ENCODE results near the gene SEMA4C. TPM values are rescaled to one million over a fixed set of nuclear protein-coding genes. Genes with fewer than 3 reads are reported as not detected.
A peak's percentile ranks its signal among the peaks of the same experiment; 100 is the strongest.

SEMA4C gene
- total and polyA plus RNA-seq, 2 of the 4 experiments (the other 2 are of a cell fraction) = 15.8 to 24.3 TPM

GRCh38 chr2:96897491-96898134, 27.7 kb upstream of the SEMA4C start:
- Histone ChIP-seq H4K8ac (ENCODE audit: low read depth in 2 of 2, low read length in 2 of 2) (no peak overlapping the region), H4K91ac (ENCODE audit: insufficient read depth, low read depth, low read length) (no peak overlapping the region), H3K4me3 (ENCODE audit: insufficient read depth, low read depth, low read length) (no peak overlapping the region), H3K36me3 (ENCODE audit: control insufficient read depth, insufficient read depth, low read length) (no peaks in the 10 kb centered on the region), H2BK5ac (ENCODE audit: low read depth, low read length, poor library complexity, severe bottlenecking) (no peak overlapping the region), H3K23ac (ENCODE audit: low read depth, low read length) (no peak overlapping the region), H2AK9ac (replicated peaks; ENCODE audit: low read depth, low read length, poor library complexity) (no peak overlapping the region), H2AFZ (replicated peaks; ENCODE audit: low read length, poor library complexity) (no peak overlapping the region), H3K4me1 (ENCODE audit: control insufficient read depth, insufficient read depth, low read length) (peaks cover 3% of the 10 kb centered on the region; the same call in 1 of the 2 replicates), H3K4me2 (ENCODE audit: low read depth, low read length) (no peak overlapping the region), H3K9me1 (ENCODE audit: insufficient read depth, low read length) (no peaks in the 10 kb centered on the region), H4K5ac (ENCODE audit: low read depth, low read length) (no peak overlapping the region), H3K79me1 (ENCODE audit: low read depth in 1 of 2, low read length in 2 of 2) (no peaks in the 10 kb centered on the region), H3K9me3 (ENCODE audit: control insufficient read depth, insufficient read depth, low read length) (no peaks in the 10 kb centered on the region), H3K9ac (ENCODE audit: low read depth, low read length) (no peak overlapping the region), H3K56ac (ENCODE audit: extremely low read depth, insufficient read depth, low read length) (no peak overlapping the region), H2AK5ac (ENCODE audit: low read depth, low read length) (no peak overlapping the region), H3K18ac (ENCODE audit: low read depth, low read length) (no peak overlapping the region), H3K27me3 (ENCODE audit: control insufficient read depth, insufficient read depth, low read length) (no peaks in the 10 kb centered on the region; the same call in 1 of the 2 replicates), H2BK15ac (ENCODE audit: low read depth, low read length) (no peak overlapping the region), H3K4ac (ENCODE audit: low read depth, low read length) (no peak overlapping the region), H2BK20ac (ENCODE audit: low read depth, low read length) (no peak overlapping the region), H4K20me1 (ENCODE audit: insufficient read depth, low read length) (no peaks in the 10 kb centered on the region), H2BK120ac (ENCODE audit: low read depth, low read length) (no peak overlapping the region), H3K27ac (ENCODE audit: insufficient read depth, low read length) (no peak overlapping the region), H3K14ac (replicated peaks; ENCODE audit: low read depth, low read length) (peak overlapping the region; percentile 51; the same call in 1 of the 2 replicates)
- dilution Hi-C loops (cut with HindIII; ENCODE audit: low sequenced_read_pairs, unreplicated experiment) (no loop called here), intact Hi-C loops (cut with micrococcal nuclease) (no loop called here), in situ Hi-C loops (cut with MboI; ENCODE audit: low sequenced_read_pairs) (no loop called here)
- ATAC-seq (ENCODE audit: low read depth) = no peak; the same call in 1 of the 2 replicates
- ChIA-PET CTCF (no interaction called here), POLR2A (ENCODE audit: unreplicated experiment) (no interaction called here)
- WGBS, 2 experiments (ENCODE audit: extremely low coverage in 2 of 2, insufficient read length in 1 of 2) = 82% methylated on average over 6 of the region's 11 CpGs; no CpG with 5 or more reads in 1 of the 2 experiments
- TF ChIP-seq ELK1 (IDR thresholded peaks at IDR 0.05; ENCODE audit: borderline replicate concordance, low read depth, low read length) (no peak), RAD21 (IDR thresholded peaks at IDR 0.05; ENCODE audit: low read length) (no peak), MXI1 (IDR thresholded peaks at IDR 0.05; ENCODE audit: borderline replicate concordance, low read depth, low read length) (no peak), FOS (IDR thresholded peaks at IDR 0.05; ENCODE audit: low read depth, low read length) (no peak), NFE2L2 (IDR thresholded peaks at IDR 0.05; ENCODE audit: low read depth, low read length) (no peak), MAFK (IDR thresholded peaks at IDR 0.05; ENCODE audit: low read depth, low read length) (no peak), RCOR1 (IDR thresholded peaks at IDR 0.05; ENCODE audit: insufficient replicate concordance, low read length) (no peak), MAZ (IDR thresholded peaks at IDR 0.05; ENCODE audit: borderline replicate concordance, low read depth, low read length) (no peak), CEBPB (IDR thresholded peaks at IDR 0.05; ENCODE audit: low read depth, low read length) (no peak), RFX5 (IDR thresholded peaks at IDR 0.05; ENCODE audit: low read depth, low read length) (no peak)
- no TSS peak for BruUV-seq (replicated peaks)
- peak; percentile 33 for DNase-seq
